Nephron progenitor cell (in vitro differentiated cells): ENCODE measurements around the gene CACNA2D4.
A peak's percentile ranks its signal among the peaks of the same experiment; 100 is the strongest.

Experiments
- DNase-seq: peaks from one replicate; pipeline ENCODE4 v3.0.0; 2021
- H3K27ac Mint-ChIP-seq: 2 replicates; pipeline ENCODE4 v1.8.0; 2021; ENCODE audit warnings: mild to moderate bottlenecking, moderate library complexity, mixed read lengths
- H3K27me3 Mint-ChIP-seq: 2 replicates; pipeline ENCODE4 v1.8.0; 2021; ENCODE audit warnings: mild to moderate bottlenecking, low read depth, mixed read lengths; ENCODE audit not compliant: poor library complexity
- H3K36me3 Mint-ChIP-seq: 2 replicates; pipeline ENCODE4 v1.8.0; 2021; ENCODE audit warnings: low read depth, mixed read lengths
- H3K4me1 Mint-ChIP-seq: 2 replicates; pipeline ENCODE4 v1.8.0; 2021; ENCODE audit warnings: mixed read lengths
- H3K4me3 Mint-ChIP-seq: 2 replicates; pipeline ENCODE4 v1.8.0; 2021; ENCODE audit warnings: mild to moderate bottlenecking, moderate library complexity, mixed read lengths
- H3K9me3 Mint-ChIP-seq: 2 replicates; pipeline ENCODE4 v1.8.0; 2021; ENCODE audit warnings: mild to moderate bottlenecking, moderate library complexity, mixed read lengths
- TF ChIP-seq, protein P1 (sequence below): fragments of 200-600 bp; sonication (generic); IDR thresholded peaks from 2 replicates; pipeline ENCODE4 v1.5.0; 2021; ENCODE audit warnings: antibody characterized with exemption

The CACNA2D4 gene

GRCh38 chr12:1763153-1763552, 155.3 kb downstream of the CACNA2D4 start:
- Mint-ChIP-seq H3K27me3 (no peaks in the 10 kb centered on the region), H3K27ac (no peak overlapping the region), H3K9me3 (no peaks in the 10 kb centered on the region), H3K4me1 (peaks cover 34% of the 10 kb centered on the region), H3K4me3 (no peak overlapping the region), H3K36me3 (peaks cover 30% of the 10 kb centered on the region)
- no peak for DNase-seq
- TF ChIP-seq, protein P1, sequence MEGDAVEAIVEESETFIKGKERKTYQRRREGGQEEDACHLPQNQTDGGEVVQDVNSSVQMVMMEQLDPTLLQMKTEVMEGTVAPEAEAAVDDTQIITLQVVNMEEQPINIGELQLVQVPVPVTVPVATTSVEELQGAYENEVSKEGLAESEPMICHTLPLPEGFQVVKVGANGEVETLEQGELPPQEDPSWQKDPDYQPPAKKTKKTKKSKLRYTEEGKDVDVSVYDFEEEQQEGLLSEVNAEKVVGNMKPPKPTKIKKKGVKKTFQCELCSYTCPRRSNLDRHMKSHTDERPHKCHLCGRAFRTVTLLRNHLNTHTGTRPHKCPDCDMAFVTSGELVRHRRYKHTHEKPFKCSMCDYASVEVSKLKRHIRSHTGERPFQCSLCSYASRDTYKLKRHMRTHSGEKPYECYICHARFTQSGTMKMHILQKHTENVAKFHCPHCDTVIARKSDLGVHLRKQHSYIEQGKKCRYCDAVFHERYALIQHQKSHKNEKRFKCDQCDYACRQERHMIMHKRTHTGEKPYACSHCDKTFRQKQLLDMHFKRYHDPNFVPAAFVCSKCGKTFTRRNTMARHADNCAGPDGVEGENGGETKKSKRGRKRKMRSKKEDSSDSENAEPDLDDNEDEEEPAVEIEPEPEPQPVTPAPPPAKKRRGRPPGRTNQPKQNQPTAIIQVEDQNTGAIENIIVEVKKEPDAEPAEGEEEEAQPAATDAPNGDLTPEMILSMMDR: no peak

- H3K27me3 Mint-ChIP-seq: no peaks in the 10 kb centered on the region
- peak overlapping the region; percentile 62 for H3K27ac Mint-ChIP-seq
- H3K4me1 Mint-ChIP-seq: peaks cover 34% of the 10 kb centered on the region
- no peak overlapping the region for H3K4me3 Mint-ChIP-seq
- H3K9me3 Mint-ChIP-seq: no peaks in the 10 kb centered on the region
- peaks cover 42% of the 10 kb centered on the region for H3K36me3 Mint-ChIP-seq
- TF ChIP-seq, protein P1: no peak
- DNase-seq: no peak
These were observed 156.6 kb downstream of the CACNA2D4 start for GRCh38 chr12:1761857-1762256.

DNA sequence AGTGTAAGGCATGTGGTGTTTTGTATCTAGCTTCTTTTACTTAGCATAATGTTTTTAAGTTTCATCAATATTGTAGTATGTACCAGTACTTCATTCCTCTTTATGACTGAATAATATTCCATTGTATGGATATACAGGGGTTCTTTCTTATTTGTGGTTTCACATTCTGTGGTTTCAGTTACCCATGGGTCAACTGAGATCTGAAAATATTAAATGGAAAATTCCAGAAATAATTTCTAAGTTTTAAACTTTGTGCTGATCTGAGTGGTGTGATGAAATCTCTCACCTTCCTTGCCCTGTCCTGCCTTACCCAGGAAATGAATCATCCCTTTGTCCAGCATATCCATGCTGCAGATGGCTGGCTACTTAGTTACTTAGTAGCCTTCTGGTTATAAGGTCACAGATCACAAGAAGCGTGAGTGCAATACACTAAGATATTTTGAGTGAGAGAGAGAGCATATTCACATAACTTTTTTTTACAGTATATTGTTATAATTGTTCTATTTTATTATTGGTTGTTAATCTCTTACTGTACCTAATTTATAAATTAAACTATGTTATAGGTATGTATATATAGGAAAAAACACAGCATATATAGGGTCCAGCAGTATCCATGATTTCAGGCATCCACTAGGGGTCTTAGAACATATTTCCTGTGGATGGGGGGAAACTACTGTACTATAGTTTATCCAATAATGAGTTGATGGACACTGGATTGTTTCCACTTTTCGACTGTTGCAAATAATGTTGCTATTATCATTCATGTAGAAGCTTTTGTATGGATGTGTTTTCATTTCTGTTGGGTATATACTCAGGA, 157.7 kb downstream of the CACNA2D4 start:
- DNase-seq: no peak
- TF ChIP-seq, protein P1: no peak
- Mint-ChIP-seq H3K36me3 (peaks cover 52% of the 10 kb centered on the region), H3K4me1 (peaks cover 37% of the 10 kb centered on the region), H3K4me3 (no peak overlapping the region), H3K27me3 (no peaks in the 10 kb centered on the region), H3K9me3 (no peaks in the 10 kb centered on the region), H3K27ac (peak overlapping the region; percentile 30)

DNA sequence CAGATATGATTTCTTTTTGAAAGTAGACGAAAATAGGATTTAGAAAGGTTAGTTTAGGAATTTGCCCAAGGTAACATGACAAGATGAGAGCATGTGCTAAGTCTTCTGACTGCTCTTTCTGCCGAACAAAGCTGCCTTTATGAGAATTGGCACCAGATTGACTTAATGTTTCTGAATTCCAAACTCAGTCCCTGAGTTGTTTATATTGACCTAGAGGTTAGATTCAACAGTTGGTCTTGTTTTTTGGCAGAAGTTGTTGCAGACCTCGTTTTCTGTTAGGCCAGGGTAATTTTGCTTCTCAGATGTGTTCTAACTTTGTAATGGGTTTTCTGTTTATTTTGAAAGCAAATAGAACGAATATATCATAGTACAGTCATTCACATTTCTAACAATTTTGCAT, 159.6 kb downstream of the CACNA2D4 start:
- Mint-ChIP-seq H3K9me3 (no peaks in the 10 kb centered on the region), H3K27me3 (no peaks in the 10 kb centered on the region), H3K27ac (no peak overlapping the region), H3K36me3 (peaks cover 71% of the 10 kb centered on the region), H3K4me3 (no peak overlapping the region), H3K4me1 (peaks cover 33% of the 10 kb centered on the region)
- DNase-seq: no peak
- TF ChIP-seq, protein P1: no peak

DNA sequence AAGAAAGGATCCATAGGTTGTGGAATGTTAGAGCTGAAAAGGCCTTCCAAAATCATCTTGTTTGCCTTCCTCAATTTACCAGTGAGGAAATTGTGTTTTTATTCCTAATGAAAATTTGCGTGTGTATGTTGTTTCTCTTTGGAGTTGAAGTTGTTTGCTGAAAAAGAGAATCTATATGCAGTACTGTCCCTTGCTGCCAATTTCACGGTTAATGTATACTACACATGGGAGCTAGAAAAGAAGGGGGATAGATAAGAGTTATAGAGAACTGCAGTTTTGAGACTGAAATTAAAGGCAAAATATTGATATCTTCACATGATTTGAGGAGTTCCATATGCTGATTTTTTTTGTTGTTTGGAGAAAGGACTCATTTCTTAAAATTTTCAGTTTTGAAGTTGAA, 160.1 kb downstream of the CACNA2D4 start:
- TF ChIP-seq, protein P1: no peak
- H3K4me1 Mint-ChIP-seq: peaks cover 33% of the 10 kb centered on the region
- H3K27ac Mint-ChIP-seq: peak overlapping the region; percentile 74
- H3K27me3 Mint-ChIP-seq: no peaks in the 10 kb centered on the region
- H3K36me3 Mint-ChIP-seq: peaks cover 71% of the 10 kb centered on the region
- no peak overlapping the region for H3K4me3 Mint-ChIP-seq
- no peak for DNase-seq
- no peaks in the 10 kb centered on the region for H3K9me3 Mint-ChIP-seq

DNA sequence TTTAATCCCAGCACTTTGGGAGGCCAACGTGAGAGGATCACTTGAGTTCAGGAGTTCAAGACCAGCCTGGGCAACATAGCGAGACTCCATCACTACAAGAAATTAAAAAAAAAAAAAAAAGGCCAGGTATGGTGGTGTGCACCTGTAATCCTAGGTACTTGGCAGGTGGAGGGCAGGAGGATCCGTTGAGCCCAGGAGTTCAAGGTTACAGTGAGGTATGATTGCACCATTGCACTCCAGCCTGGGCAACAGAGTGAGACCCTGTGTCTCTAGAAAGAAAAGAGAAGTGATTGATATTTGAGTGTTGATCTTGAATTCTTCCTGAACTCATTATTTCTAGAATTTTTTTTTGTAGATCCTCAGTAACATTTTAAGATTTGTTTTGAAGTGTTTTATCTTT, 168.2 kb downstream of the CACNA2D4 start:
- Mint-ChIP-seq H3K27ac (no peak overlapping the region), H3K4me3 (no peak overlapping the region), H3K4me1 (peaks cover 17% of the 10 kb centered on the region), H3K9me3 (peaks cover 47% of the 10 kb centered on the region), H3K27me3 (peaks cover 3% of the 10 kb centered on the region), H3K36me3 (peaks cover 75% of the 10 kb centered on the region)
- TF ChIP-seq, protein P1: no peak
- DNase-seq: no peak
